Measurements from ENCODE around the gene CCDC17. TPM values are rescaled to one million over a fixed set of nuclear protein-coding genes. Genes with fewer than 3 reads are reported as not detected.

The CCDC17 gene
- total RNA-seq (2021), result 1.0 and 1.9 TPM in 2 replicates
- long read RNA-seq, result 0 reads

GRCh38 chr1:45623972-45624371 lies at the start of gene CCDC17:
Gene CCDC17 (minus strand): TSS chr1:45624054. CDS start chr1:45623909, 145 bp downstream.
- H3K4me3 Mint-ChIP-seq, result no peak within 1 kb of the TSS; a peak in 1 of 5 replicates
- Histone ChIP-seq H2AK5ac (ENCODE audit: insufficient read length, low read length) (no peak within 1 kb of the TSS), H3K56ac (ENCODE audit: insufficient read length, low read depth, low read length) (no peak within 1 kb of the TSS), H3K18ac (ENCODE audit: insufficient read length, low read depth, low read length) (no peak within 1 kb of the TSS), H3T11ph (ENCODE audit: low read length) (no peak within 1 kb of the TSS), H2AFZ (ENCODE audit: low read length) (no peak within 1 kb of the TSS), H2BK15ac (ENCODE audit: low read depth, low read length) (no peak within 1 kb of the TSS), H3K79me1 (ENCODE audit: insufficient read depth, low read depth, low read length, poor library complexity, severe bottlenecking) (no peaks in the 10 kb centered on the region), H2BK120ac (ENCODE audit: low read depth, low read length, poor library complexity, severe bottlenecking) (no peak within 1 kb of the TSS), H3K4me1 (ENCODE audit: insufficient read depth, low read length) (no peaks in the 10 kb centered on the region), H4K91ac (ENCODE audit: insufficient read length, low read depth, low read length) (no peak within 1 kb of the TSS), H2BK12ac (ENCODE audit: insufficient read length, low read depth, low read length) (no peak within 1 kb of the TSS), H3K27me3 (ENCODE audit: insufficient read depth, low read length) (no peaks in the 10 kb centered on the region), H3K9me3 (ENCODE audit: control insufficient read depth, low read depth, low read length) (no peaks in the 10 kb centered on the region), H3K27ac (ENCODE audit: insufficient read length, low read depth, low read length) (no peak within 1 kb of the TSS), H4K5ac (ENCODE audit: insufficient read length, low read depth, low read length) (no peak within 1 kb of the TSS), H3K9ac (ENCODE audit: extremely low read depth, insufficient read length, low read length) (no peak within 1 kb of the TSS), H3K14ac (ENCODE audit: insufficient read depth, low read length) (no peak within 1 kb of the TSS), H3K23me2 (ENCODE audit: insufficient read length, low read depth, low read length, poor library complexity, severe bottlenecking) (no peaks in the 10 kb centered on the region), H3K4ac (ENCODE audit: low read depth, low read length) (no peak within 1 kb of the TSS), H3K23ac (ENCODE audit: insufficient read length, low read depth, low read length) (no peak within 1 kb of the TSS), H2BK5ac (ENCODE audit: insufficient read length, low read length) (no peak within 1 kb of the TSS), H3K4me2 (ENCODE audit: insufficient read depth, insufficient read length, low read length) (no peak within 1 kb of the TSS), H3K79me2 (ENCODE audit: insufficient read depth, low read length) (no peaks in the 10 kb centered on the region), H4K8ac (replicated peaks; ENCODE audit: insufficient read length, low read depth, low read length) (no peak within 1 kb of the TSS), H4K20me1 (ENCODE audit: control insufficient read depth, insufficient read depth, insufficient read length) (no peaks in the 10 kb centered on the region), H2BK20ac (ENCODE audit: low read depth, low read length, poor library complexity, severe bottlenecking) (no peak within 1 kb of the TSS)
- WGBS (ENCODE audit: extremely low coverage, insufficient read length, low lambda C conversion rate), result no CpG with 5 or more reads among the region's 4 CpGs
- H3K4me1 Mint-ChIP-seq, result peaks cover 0 to 4% of the 10 kb centered on the region in 2 experiments; a peak in 1 of 4 replicates
- H3K36me3 Mint-ChIP-seq (ENCODE audit: insufficient read depth in 1 of 3, low read depth in 3 of 3), result peaks cover 15 to 46% (median 32%) of the 10 kb centered on the region in 3 experiments; a peak in 6 of 7 replicates
- H3K9me3 Mint-ChIP-seq, result no peaks in the 10 kb centered on the region
- H3K27me3 Mint-ChIP-seq (ENCODE audit: low read depth), result no peaks in the 10 kb centered on the region
- TF ChIP-seq CTCF (conservative IDR thresholded peaks at IDR 0.05), result no peak
- peak within 1 kb of the TSS; percentile 25 to 92 (median 85); a peak in 6 of 7 replicates for H3K27ac Mint-ChIP-seq
- no peak for DNase-seq

Measured in H9 (cell line).